ENCODE results near the gene EAPP. TPM values are rescaled to one million over a fixed set of nuclear protein-coding genes. Genes with fewer than 3 reads are reported as not detected.

Gene EAPP
- total RNA-seq, 4 donors from 2014 or later, result 28.8 to 52.4 (median 37.3) TPM

DNA sequence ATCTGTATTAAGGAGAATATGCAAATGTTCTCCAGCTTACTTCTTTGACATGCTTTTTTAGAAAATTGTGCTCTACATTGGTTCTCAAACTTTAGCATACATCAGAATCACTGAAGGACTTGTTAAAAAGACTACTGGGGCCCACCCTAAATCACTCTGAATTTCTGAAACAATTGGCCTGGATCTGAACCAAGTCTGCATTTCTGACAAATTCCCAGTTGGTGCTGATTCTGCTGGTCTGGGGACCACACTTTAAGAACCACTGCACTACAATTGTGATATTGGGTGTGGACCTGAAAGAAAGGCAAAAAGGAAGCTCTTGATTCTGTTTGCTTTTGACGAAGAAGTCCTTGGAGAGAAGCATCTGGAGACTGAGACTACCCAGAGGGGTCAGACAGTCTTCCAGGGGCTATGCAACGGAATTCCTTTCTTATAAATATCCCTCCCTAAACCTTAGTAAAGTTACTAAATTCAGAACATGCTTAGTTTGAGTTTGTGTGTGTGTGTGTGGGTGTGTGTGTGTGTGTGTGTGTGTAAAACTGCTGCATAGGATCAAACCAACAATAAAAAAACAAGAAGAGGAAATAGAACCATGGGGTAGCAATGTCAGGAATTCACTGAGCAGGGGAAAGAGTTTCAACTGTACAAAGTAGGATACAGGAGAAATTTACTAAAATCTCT is 36.8 kb downstream of the EAPP start:
- peak overlapping the region in 2 of 4 donors; percentile 3 to 43 for H3K27ac ChIP-seq
- no peaks in the 10 kb centered on the region for H3K36me3 ChIP-seq
- peaks cover 0 to 12% (median 5%) of the 10 kb centered on the region in 4 donors for H3K4me1 ChIP-seq
- TF ChIP-seq POLR2A (IDR thresholded peaks at IDR 0.05), result no peak
- TF ChIP-seq CTCF (IDR thresholded peaks at IDR 0.05), result no peak
- no peak for TF ChIP-seq EP300 (IDR thresholded peaks at IDR 0.05)
- H3K4me3 ChIP-seq, result no peak overlapping the region
- DNase-seq (ENCODE audit: low spot score in 2 of 2), result no peak
- H3K27me3 ChIP-seq, result no peaks in the 10 kb centered on the region
- no peaks in the 10 kb centered on the region for H3K9me3 ChIP-seq
- WGBS, 2 donors, result 23 to 30% methylated on average over 2 of the region's 2 CpGs

DNA sequence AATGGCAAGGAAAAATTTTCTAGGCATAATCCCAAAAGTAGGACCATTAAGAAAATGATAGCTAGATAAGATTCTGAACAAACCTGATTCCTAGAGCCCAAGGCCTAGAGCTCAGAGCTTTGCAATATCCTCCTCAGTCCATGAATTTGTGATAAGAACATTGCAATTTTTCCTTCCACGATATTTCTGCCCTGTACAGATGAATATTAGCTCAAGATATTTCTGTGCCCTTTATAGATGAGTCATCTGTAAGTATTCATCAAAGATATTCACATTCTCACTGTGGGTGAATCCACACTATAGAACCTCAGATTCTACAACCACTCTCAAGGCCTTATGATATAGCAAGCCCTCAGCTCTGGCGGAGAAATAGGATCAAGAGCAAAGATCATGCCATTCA is 37.5 kb downstream of the EAPP start:
- Histone ChIP-seq H3K36me3 (no peaks in the 10 kb centered on the region), H3K4me3 (no peak overlapping the region), H3K4me1 (peaks cover 0 to 19% (median 8%) of the 10 kb centered on the region in 4 donors), H3K9me3 (no peaks in the 10 kb centered on the region), H3K27me3 (no peaks in the 10 kb centered on the region), H3K27ac (peak overlapping the region in 1 of 4 donors; percentile 43)
- WGBS, 2 donors, result 68 to 72% methylated on average over 2 of the region's 2 CpGs
- TF ChIP-seq POLR2A (IDR thresholded peaks at IDR 0.05) (no peak), EP300 (IDR thresholded peaks at IDR 0.05) (no peak), CTCF (IDR thresholded peaks at IDR 0.05) (no peak)
- no peak for DNase-seq (ENCODE audit: low spot score in 2 of 2)

DNA sequence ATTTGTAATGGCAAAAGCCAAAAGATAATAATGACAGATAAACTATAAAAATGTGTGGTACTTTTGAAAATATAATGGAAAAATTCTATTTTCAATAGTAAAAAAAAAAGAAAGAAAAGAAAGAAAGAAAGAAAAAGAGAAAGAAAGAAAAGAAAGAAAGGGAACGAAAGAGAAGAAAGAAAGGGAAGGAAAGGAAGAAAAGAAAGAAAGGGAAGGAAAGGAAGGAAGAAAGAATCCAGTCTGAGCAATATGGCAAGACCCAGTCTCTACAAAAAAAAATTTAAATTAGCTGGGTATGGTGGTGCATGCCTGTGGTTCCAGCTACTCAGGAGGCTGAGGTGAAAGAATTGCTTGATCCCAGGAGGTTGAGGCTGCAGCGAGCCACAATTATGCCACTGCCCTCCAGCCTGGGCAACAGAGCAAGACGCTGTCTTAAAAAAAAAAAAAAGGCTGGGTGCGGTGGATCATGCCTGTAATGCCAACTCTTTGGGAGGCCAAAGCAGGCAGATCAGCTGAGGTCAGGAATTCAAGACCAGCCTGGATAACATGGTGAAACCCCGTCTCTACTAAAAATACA is 38.4 kb downstream of the EAPP start:
- no peaks in the 10 kb centered on the region for H3K9me3 ChIP-seq
- 90 to 92% methylated on average over 4 to 5 of the region's 5 CpGs for WGBS, 2 donors
- TF ChIP-seq CTCF (IDR thresholded peaks at IDR 0.05) (no peak), POLR2A (IDR thresholded peaks at IDR 0.05) (no peak), EP300 (IDR thresholded peaks at IDR 0.05) (no peak)
- H3K36me3 ChIP-seq, result no peaks in the 10 kb centered on the region
- no peaks in the 10 kb centered on the region for H3K27me3 ChIP-seq
- H3K4me1 ChIP-seq, result peaks cover 0 to 28% (median 11%) of the 10 kb centered on the region in 4 donors
- H3K27ac ChIP-seq, result no peak overlapping the region
- H3K4me3 ChIP-seq, result no peak overlapping the region
- no peak for DNase-seq (ENCODE audit: low spot score in 2 of 2)

- H3K27ac ChIP-seq, result peak overlapping the region in 2 of 4 donors; percentile 94
- no peak overlapping the region for H3K4me3 ChIP-seq
- TF ChIP-seq CTCF (IDR thresholded peaks at IDR 0.05) (peak in 2 of 5 experiments; percentile 30 to 31), EP300 (IDR thresholded peaks at IDR 0.05) (no peak), POLR2A (IDR thresholded peaks at IDR 0.05) (no peak)
- no peaks in the 10 kb centered on the region for H3K27me3 ChIP-seq
- WGBS, 2 donors, result 86 to 88% methylated on average over 6 of the region's 6 CpGs
- H3K36me3 ChIP-seq, result no peaks in the 10 kb centered on the region
- H3K4me1 ChIP-seq, result peaks cover 0 to 29% (median 11%) of the 10 kb centered on the region in 4 donors
- no peaks in the 10 kb centered on the region for H3K9me3 ChIP-seq
- DNase-seq (ENCODE audit: low spot score in 2 of 2), result no peak
These were observed 40.7 kb downstream of the EAPP start for GRCh38 chr14:34498684-34499412.
